BJ (cell line): ENCODE results near the gene URB2. TPM values are rescaled to one million over a fixed set of nuclear protein-coding genes. Genes with fewer than 3 reads are reported as not detected.

Experiments used
- CTCF ChIA-PET: fragments of 350-600 bp; formaldehyde crosslinking; extraction: SDS; loops from one replicate; lab custom pipeline; 2021; ENCODE audit warnings: antibody characterized with exemption, inconsistent platforms; lab: Yijun Ruan, JAX
- POLR2A ChIA-PET: fragments of 300-600 bp; sonication (Branson Sonifier 250); formaldehyde crosslinking; extraction: SDS; loops from one replicate; lab custom pipeline; 2021; ENCODE audit warnings: antibody characterized with exemption; lab: Charles Lee
- DNase-seq: peaks from one replicate; pipeline ENCODE4 v3.0.0-alpha.2; 2011; ENCODE audit warnings: low read depth
- H3K27me3 ChIP-seq: 2 replicates; pipeline ENCODE4 v1.6.0; 2011; ENCODE audit warnings: low read length; ENCODE audit not compliant: control insufficient read depth, insufficient read depth
- H3K36me3 ChIP-seq: 2 replicates; pipeline ENCODE4 v1.5.1; 2011; ENCODE audit warnings: low read length; ENCODE audit not compliant: control insufficient read depth, insufficient read depth
- H3K4me3 ChIP-seq: 2 replicates; pipeline ENCODE4 v1.5.1; 2011; ENCODE audit warnings: low read depth, mild to moderate bottlenecking, control low read depth, low read length
- CTCF ChIP-seq: IDR thresholded peaks from 2 replicates; pipeline ENCODE4 v1.5.1; 2011; ENCODE audit warnings: low read depth, mild to moderate bottlenecking, control low read depth, inconsistent platforms, low read length, moderate library complexity; ENCODE audit not compliant: insufficient read depth
- polyA plus RNA-seq: library from polyadenylated mRNA; depleted of rRNA; stranded (reverse); fragments of >200 nt; gene quantifications from 2 replicates; pipeline ENCODE4 v1.2.3, GENCODE V29; 2011

The URB2 gene
- polyA plus RNA-seq, 1 experiment, result 5.2 TPM

GRCh38 chr1:229651546-229651945 lies 25.5 kb downstream of the URB2 start:
- H3K4me3 ChIP-seq, result no peak overlapping the region
- peaks cover 8% of the 10 kb centered on the region for H3K36me3 ChIP-seq
- TF ChIP-seq CTCF, result no peak
- no peaks in the 10 kb centered on the region for H3K27me3 ChIP-seq
- CTCF ChIA-PET, result interaction anchor here (4.2 kb wide), 1 partner anchor 10 kb away, joined by 17 read pairs; no protein-coding TSS in a partner anchor
- POLR2A ChIA-PET, result no interaction called here
- DNase-seq, result no peak

- Histone ChIP-seq H3K27me3 (no peaks in the 10 kb centered on the region), H3K4me3 (no peak overlapping the region), H3K36me3 (peaks cover 3% of the 10 kb centered on the region)
- TF ChIP-seq CTCF, result no peak
- ChIA-PET POLR2A (no interaction called here), CTCF (no interaction called here)
- DNase-seq, result no peak
These were observed 27.4 kb downstream of the URB2 start for GRCh38 chr1:229653420-229653819.

GRCh38 chr1:229655781-229656180 lies 29.7 kb downstream of the URB2 start:
- no peaks in the 10 kb centered on the region for H3K27me3 ChIP-seq
- TF ChIP-seq CTCF, result no peak
- ChIA-PET CTCF (interaction anchor here (1.1 kb wide), 1 partner anchor 56 kb away, joined by 3 read pairs; no protein-coding TSS in a partner anchor), POLR2A (no interaction called here)
- no peak for DNase-seq
- peaks cover 3% of the 10 kb centered on the region; the same call in 1 of the 2 replicates for H3K36me3 ChIP-seq
- H3K4me3 ChIP-seq, result no peak overlapping the region

- Histone ChIP-seq H3K36me3 (peaks cover 4% of the 10 kb centered on the region; the same call in 1 of the 2 replicates), H3K4me3 (no peak overlapping the region), H3K27me3 (no peaks in the 10 kb centered on the region)
- no peak for DNase-seq
- no peak for TF ChIP-seq CTCF
- POLR2A ChIA-PET, result no interaction called here
- CTCF ChIA-PET, result interaction anchor here (0.6 to 0.9 kb wide), 2 partner anchors 63 to 189 kb away, joined by 3 read pairs; no protein-coding TSS in a partner anchor
These were observed 32.1 kb downstream of the URB2 start for GRCh38 chr1:229657993-229658755.

- Histone ChIP-seq H3K36me3 (peaks cover 3% of the 10 kb centered on the region; the same call in 1 of the 2 replicates), H3K27me3 (no peaks in the 10 kb centered on the region), H3K4me3 (no peak overlapping the region)
- ChIA-PET CTCF (interaction anchor here (0.6 to 3.7 kb wide), 28 partner anchors 11 to 1682 kb away, joined by 3 to 26 read pairs (median 3); no protein-coding TSS in a partner anchor), POLR2A (no interaction called here)
- TF ChIP-seq CTCF, result peak; percentile 96
- DNase-seq, result no peak
These were observed 35.2 kb downstream of the URB2 start for GRCh38 chr1:229661022-229661877.
